Measurements from ENCODE around the gene DRD3.

DRD3 gene

DNA sequence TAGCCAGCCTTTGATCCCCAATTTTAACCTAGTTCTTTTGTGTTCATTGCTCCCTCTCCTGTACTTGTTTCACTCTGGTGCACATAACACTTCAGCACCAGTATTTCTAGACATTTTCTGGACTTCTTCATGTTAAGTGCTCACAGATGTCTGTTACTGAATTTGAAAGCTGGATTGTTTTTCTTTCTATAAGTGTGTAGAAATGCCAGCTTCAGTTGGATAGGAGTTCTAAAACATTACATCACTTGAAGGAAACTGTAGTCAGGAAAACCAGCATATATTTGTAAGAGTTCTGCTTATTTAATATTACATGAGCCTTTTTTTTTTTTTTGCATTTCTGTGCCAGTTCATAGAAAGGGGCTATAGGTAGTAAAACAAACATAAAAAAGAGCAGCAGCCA is 100.7 kb downstream of the DRD3 start:
- in situ Hi-C loops (cut with HindIII; ENCODE audit: low pct_unique_long_range_greater_than_20kb, low sequenced_read_pairs), result no loop called here
- DNase-seq (ENCODE audit: low read depth in 1 of 2, low spot score in 1 of 2), result no peak
- no peak for TF ChIP-seq JUND (IDR thresholded peaks at IDR 0.05; ENCODE audit: low read depth)
